ENCODE data around the gene EIF3K.

DNA sequence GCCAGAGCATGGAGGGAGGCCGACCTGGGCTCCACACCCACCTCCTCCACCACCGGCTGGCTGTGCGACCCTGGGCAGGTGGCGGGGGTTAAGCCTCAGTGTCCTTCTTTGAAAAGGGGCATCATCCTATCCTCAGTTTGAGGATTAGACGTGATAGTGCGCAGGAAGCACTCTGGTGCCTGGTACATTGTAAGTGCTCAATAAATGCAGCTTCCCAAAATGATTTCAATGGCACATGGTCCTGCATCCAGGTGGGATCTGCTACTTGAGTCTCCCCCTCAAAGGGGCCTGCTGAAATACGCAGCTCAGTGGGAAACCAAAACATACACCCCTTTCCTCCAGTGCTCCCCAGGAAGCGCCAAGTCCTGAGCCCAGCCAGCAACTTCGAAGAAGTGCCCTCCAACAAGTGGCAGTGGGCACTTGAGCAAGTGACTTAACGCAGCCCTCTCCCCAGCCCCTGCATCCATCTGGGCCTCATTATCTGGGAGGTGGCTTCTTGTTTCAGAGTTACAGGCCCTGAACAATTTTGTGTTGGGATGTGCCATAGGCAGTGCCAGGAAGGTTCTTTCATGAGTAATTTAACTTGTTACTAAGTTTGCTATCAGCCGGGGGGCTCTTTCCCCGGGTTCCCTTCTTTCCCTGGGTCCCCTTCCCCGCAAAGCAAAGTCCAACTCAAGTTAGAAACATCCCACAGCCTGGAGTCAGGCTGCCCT lies 46.4 kb downstream of the EIF3K start:
- TF ChIP-seq, protein P1, sequence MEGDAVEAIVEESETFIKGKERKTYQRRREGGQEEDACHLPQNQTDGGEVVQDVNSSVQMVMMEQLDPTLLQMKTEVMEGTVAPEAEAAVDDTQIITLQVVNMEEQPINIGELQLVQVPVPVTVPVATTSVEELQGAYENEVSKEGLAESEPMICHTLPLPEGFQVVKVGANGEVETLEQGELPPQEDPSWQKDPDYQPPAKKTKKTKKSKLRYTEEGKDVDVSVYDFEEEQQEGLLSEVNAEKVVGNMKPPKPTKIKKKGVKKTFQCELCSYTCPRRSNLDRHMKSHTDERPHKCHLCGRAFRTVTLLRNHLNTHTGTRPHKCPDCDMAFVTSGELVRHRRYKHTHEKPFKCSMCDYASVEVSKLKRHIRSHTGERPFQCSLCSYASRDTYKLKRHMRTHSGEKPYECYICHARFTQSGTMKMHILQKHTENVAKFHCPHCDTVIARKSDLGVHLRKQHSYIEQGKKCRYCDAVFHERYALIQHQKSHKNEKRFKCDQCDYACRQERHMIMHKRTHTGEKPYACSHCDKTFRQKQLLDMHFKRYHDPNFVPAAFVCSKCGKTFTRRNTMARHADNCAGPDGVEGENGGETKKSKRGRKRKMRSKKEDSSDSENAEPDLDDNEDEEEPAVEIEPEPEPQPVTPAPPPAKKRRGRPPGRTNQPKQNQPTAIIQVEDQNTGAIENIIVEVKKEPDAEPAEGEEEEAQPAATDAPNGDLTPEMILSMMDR (IDR thresholded peaks at IDR 0.05): no peak
- no peak for TF ChIP-seq POLR2A (IDR thresholded peaks at IDR 0.05)
